A673 (cell line): ENCODE measurements around the gene PABPN1L.

Experiments used
- EZH2 ChIP-seq: fragments of 200-600 bp; sonication (generic); IDR thresholded peaks from 2 replicates; pipeline ENCODE4 v1.6.1; 2017; ENCODE audit warnings: borderline replicate concordance, low read depth, mild to moderate bottlenecking, mixed read lengths, antibody characterized with exemption, low read length; ENCODE audit not compliant: poor library complexity, severe bottlenecking
- TF ChIP-seq, protein P1 (sequence below): fragments of 300-800, 200-600 bp; sonication (generic); conservative IDR thresholded peaks from 2 replicates; pipeline ENCODE4 v1.5.1; 2017; ENCODE audit warnings: low read depth, mild to moderate bottlenecking, antibody characterized with exemption, low read length, moderate library complexity, mixed read lengths

DNA sequence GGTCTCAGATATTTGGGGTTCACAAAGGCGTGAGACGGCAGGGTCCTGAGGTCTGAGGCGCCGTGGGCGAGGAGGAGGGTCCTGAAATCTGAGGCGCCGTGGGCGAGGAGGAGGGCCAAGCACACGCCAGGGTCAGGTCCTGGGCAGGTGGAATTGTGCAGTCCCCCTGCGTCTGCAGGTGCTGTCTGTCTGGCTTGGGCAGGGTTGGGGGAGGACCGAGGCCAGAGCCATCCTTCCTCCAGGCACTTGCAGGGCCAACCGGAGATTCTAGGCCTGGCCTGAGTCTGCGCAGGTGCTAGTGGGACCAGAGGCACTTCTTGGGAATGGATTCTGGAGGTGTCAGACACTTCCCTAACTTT lies 52.3 kb downstream of the PABPN1L start:
- TF ChIP-seq, protein P1, sequence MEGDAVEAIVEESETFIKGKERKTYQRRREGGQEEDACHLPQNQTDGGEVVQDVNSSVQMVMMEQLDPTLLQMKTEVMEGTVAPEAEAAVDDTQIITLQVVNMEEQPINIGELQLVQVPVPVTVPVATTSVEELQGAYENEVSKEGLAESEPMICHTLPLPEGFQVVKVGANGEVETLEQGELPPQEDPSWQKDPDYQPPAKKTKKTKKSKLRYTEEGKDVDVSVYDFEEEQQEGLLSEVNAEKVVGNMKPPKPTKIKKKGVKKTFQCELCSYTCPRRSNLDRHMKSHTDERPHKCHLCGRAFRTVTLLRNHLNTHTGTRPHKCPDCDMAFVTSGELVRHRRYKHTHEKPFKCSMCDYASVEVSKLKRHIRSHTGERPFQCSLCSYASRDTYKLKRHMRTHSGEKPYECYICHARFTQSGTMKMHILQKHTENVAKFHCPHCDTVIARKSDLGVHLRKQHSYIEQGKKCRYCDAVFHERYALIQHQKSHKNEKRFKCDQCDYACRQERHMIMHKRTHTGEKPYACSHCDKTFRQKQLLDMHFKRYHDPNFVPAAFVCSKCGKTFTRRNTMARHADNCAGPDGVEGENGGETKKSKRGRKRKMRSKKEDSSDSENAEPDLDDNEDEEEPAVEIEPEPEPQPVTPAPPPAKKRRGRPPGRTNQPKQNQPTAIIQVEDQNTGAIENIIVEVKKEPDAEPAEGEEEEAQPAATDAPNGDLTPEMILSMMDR: no peak
- TF ChIP-seq EZH2: no peak
